ENCODE measurements around the gene LANCL2.

Gene LANCL2

DNA sequence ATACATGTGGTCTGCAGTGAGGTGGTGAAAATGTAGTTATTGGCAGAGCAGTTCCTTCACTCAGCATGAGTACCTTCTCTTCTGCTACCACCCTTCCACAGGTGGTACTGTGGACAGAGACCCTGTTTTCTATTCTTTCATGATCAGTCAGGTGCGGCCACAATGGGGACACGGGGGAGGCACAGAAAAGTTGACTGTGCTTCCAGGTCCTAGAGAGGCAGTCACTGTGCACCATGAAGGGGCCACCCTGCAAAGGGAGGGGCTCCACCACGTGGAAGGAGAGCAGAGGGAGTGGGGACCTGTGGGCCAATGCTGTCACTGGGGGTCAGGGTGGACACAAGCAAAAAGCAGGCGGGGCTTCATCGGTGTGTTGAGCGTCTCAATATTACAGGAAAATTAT lies 3.6 kb upstream of the LANCL2 start:
- in situ Hi-C loops (cut with MboI; ENCODE audit: low sequenced_read_pairs), result no loop called here

DNA sequence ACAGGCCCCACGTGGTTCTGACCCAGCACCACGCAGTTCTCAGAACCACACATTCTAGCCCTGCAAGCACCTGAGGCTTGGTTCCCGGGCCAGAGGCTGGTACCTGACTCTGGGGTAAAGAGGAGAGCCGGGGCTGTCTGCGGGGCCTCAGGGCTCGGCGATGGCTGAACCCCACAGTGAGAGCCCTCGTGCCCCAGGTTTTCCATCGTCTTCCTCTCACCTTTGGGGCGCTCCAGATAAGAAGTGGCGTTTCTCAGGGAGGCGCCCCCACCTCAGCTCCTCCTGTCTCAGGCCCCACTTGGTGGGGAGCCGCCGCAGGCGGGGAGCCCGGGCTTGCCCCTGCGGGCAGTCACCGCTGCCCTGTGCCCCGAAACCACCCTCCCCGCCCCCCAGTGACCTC lies 2.2 kb upstream of the LANCL2 start:
- in situ Hi-C loops (cut with MboI; ENCODE audit: low sequenced_read_pairs), result no loop called here

DNA sequence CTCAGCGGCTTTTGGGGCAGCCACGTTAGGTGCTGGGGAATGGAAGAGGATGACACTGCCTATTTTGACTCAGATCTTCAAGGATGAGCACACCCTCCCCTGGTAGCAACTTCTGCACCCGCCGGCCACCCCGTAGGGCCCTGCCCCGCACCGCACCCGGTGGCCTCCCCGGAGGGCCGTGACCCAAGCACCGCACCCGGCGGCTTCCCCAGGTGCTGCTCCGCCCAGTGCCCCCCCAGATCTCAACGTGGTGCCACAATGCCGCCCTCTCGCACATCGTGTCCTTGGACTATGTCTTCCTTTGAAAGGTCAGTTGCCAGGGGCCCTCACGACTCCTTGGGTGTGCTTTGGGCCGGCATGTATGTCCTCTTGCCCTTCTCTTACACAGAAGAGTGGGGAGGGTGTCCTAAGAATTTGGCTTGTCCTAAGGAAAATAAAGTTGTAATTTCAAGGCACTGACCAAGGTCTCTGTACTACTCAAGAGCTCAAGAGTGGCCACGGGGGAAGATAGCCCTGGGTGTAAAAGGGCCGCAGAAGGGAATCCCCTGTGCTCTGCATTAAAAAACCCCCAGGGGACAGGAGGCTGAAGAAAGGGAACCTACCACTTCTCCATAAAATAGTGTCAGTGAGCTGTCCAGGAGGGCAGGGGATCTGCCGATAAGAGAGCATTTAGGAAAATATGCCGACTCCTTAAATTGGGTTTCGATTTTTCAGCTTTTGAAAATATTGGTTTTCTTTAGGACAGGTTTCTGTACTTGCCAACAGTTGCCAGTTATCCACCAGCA lies 1.6 kb upstream of the LANCL2 start:
- in situ Hi-C loops (cut with MboI; ENCODE audit: low sequenced_read_pairs), result no loop called here

DNA sequence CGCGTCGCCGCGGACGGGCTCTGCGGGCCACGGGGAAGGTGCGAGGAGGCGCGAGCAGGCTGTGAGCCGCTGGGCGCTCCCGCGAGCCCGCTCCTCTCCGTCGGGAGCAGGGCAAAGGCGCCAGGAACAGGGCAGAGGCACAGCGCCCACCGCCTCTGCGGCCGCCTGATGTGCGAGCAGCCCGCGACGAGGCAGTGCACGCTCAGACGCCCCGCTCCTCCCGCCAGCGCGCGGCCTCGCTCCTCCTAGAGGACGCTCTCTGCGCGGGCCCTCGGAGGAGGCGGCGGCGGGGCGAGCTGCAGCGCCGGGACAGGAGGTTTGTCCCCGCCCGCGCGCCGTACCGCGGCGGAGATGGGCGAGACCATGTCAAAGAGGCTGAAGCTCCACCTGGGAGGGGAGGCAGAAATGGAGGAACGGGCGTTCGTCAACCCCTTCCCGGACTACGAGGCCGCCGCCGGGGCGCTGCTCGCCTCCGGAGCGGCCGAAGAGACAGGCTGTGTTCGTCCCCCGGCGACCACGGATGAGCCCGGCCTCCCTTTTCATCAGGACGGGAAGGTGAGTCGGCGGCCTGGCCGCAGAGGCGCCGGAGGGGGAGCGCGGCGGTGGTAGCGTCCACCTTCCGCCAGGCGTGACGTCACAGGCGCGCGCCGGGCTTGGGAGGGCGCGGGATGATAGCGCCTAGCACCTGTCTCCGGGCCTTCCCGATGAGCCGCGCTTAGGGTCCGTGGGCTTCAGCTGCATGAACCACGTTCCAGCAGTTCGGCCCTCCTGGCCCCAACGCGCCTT lies 731 bp downstream of the LANCL2 start:
- in situ Hi-C loops (cut with MboI; ENCODE audit: low sequenced_read_pairs), result no loop called here

DNA sequence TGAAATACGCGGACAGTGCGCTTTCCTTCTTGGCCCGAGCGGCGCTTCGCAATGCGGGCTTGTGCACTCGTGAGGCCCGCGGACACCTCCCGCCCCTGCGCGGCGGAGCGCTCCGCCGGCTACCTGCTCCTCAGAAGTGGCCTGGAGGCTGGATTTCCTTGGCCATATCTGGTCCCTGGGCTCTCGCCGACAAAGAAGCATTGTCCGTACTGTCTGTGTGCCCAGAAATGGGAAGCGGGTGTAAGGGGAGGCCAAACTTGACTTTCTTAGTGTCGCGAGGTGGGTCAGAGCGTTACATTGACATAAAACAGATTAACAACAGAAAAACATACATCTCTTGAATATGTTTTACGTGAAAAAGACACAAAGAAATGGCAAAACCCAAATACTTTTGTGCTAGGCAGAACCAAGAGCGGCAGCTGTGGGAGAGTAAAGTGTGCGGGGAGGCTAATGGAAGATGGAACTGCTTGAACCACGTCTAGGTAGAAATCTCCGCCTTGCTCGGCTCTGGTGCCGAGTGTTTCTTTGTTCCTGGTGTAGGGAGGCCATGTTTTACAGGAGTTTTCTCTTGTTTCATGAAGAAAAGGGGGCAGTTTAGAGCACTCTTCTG lies 1.4 kb downstream of the LANCL2 start:
- in situ Hi-C loops (cut with MboI; ENCODE audit: low sequenced_read_pairs), result no loop called here

DNA sequence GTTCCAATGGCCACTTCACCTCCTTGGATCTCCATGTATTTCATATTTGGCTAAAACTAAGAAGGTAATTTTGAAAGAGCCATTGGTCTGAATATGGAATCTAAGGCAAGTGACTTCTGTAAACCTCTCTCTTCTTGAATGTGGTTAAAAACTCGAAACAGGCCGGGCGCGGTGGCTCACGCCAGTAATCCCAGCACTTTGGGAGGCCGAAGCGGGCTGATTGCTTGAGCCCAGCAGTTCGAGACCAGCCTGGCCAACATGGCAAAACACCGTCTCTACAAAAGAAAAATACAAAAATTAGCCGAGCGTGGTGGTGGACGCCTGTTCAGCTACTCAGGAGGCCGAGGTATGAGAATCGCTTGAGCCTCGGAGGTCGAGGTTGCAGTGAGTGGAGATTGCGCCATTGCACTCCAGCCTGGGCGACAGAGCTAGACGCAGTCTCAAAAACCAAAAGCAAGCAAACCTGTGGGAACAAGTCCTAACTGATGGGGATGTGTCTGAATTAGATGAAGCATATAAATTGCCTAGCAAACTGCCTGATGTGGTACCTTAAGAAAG lies 2.2 kb downstream of the LANCL2 start:
- in situ Hi-C loops (cut with MboI; ENCODE audit: low sequenced_read_pairs), result no loop called here

DNA sequence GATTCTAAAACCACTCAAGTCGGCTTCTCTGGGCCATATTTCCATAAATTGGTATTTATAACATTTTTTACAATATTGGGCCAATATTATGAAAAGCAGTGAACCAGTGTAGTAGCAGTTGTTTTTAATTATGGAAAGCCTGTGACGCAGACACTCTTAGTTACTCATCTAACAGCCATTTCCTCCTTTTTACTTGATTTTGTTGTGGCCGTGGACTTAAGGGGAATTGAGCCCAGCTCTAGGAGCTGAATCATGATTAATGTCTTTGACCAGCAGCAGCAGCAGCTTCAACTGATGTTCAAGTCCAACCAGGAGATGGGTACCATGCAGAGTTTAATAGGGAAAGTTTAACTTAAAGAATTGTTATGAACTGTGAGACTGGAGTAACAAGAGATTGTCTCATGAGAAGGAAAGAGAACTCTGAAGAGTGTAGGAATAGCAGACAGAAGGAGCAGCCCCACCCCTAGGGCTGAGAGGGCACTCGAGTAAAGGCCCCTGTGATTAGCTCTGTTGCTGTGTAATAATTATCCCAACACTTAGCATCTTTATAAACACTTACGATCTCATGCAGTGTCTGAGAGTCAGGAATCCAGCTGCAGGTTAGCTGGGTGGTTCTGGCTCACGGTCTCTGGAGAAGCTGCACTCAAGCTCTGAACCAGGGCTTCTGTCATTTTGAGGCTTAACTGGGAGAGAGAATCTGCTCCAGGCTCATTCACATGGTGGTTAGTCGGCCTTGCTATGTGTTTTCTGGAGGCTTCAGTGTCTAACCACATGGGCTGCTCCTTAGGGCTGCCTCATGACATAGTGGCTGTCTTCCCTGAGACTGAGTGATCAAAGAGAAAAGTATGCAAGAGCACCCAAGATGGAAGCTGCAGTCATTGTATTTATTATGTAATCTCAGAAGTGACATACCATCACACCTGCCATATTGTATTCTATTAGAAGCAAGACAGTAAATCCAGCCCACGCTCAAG lies 4.6 kb downstream of the LANCL2 start:
- in situ Hi-C loops (cut with MboI; ENCODE audit: low sequenced_read_pairs), result no loop called here

DNA sequence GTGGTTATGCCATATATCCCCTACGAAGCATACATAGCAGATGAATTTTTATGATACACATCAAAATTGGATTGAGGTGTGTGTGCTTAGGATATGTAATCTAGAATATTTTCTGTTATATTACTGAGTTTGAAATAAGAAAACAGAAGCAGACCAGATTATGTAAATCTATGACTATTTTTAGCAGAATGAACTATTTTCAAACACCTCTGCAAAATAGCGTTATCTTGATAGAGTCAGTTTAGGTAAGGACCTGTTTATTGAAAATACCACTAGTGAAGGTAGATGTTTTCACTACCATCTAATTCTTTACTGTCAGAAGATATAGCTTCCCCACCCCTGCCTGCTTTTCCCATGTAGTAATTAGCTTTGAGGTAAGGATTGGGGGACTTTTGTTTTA lies 9.1 kb downstream of the LANCL2 start:
- in situ Hi-C loops (cut with MboI; ENCODE audit: low sequenced_read_pairs), result no loop called here

DNA sequence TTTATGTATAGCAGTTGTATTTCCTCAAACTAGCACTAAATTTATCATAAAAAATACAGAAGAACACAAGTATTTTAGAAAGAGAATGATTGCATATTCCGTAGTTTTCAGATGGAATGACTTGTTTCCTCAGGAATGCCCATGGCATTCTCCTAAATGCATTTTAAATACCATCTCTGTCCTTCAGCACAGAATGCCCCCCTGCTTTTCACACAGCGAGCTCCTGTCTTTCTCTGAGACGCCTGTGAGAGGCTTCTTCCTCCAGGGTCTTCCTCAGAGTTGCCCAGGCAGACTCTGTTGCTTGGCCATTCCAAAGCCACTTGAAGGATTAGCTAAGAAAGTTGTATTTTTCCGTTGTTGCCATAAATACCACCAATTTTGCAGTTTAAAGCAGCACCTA lies 10.1 kb downstream of the LANCL2 start:
- in situ Hi-C loops (cut with MboI; ENCODE audit: low sequenced_read_pairs), result no loop called here

DNA sequence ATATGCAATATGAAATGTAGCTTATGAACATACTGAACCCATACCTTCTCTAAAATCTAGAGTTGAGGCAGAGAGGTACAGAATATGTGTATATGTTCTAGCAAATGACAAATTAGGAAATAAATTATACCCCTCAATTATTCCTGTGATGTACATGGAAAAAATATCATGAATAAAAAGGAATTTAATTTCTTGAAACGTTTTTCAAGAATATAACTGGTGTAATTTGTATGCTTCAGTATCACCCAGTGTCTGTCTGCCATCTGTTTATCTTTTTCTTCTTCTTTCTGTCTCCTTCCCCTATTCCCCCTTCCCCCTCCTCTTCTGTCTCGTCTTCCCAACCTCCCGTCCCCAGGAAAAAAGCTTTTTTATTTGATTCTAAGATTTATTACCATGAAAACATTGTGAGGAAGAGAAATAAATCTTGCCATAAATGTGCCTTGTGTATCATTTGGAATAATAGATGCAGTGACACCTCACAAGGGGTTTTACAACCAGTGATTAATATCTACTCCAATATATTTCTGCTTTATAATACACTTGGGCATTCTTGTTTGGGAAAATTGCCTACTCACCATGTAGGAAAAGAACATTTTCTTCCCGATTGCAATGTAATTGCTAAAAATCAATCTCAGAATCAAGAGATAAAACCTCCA lies 12.2 kb downstream of the LANCL2 start:
- in situ Hi-C loops (cut with MboI; ENCODE audit: low sequenced_read_pairs), result no loop called here

DNA sequence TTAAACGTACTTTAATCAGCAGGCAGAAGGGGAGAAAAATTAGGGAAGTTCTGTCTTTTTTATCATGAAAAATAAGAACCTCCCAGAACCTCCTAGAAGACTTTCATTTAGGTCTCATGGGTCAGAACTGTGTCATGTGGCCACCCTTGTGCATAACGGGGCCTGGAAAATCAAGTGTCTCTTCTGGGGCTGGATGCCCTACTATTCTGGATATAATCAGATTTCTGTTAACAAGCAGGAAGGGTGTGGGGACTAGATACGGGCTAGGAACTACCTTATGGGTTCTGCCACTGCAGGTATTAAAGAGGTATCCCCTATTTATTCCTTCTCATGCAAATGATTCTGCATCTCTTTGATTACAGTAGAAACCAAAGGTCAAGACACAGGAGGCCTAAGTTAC lies 14.1 kb downstream of the LANCL2 start:
- in situ Hi-C loops (cut with MboI; ENCODE audit: low sequenced_read_pairs), result no loop called here

DNA sequence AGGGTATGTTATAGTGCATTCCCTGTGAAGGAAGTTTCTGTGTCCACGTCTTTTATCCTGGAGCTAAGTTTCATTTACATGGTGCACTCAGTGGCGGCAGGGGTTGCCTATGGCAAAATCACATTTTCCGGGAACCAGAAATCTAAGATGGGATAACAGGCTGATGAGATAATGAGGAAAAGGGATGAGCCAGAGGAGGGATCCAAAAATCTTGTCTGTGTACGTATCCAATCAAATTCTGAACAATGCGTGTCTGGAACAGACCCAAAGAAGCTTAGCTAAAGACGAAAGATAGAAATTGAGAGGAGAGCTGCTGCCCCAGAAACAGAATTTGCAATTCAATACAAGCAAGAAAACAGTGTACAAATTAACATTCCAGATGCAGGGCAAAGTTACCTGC lies 16.1 kb downstream of the LANCL2 start:
- in situ Hi-C loops (cut with MboI; ENCODE audit: low sequenced_read_pairs), result no loop called here

DNA sequence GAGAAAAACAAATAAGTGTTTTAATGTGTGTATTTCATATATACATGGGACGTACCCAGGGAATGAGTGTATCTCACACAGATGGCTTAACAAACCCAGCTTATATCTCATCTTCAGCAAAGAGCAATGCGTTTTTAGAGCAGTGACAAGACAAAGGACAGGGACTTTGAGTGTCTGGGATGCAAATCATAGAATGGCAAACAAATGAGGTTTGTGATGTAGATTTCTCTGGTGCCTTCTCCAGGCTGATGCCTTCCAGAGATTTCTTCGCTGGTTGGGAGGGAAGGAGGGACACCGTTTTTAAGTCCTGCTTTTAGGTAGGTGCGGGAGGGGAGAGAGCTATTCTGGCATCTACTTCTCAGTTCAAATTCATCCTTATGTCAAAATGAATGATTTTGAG lies 16.6 kb downstream of the LANCL2 start:
- in situ Hi-C loops (cut with MboI; ENCODE audit: low sequenced_read_pairs), result no loop called here

DNA sequence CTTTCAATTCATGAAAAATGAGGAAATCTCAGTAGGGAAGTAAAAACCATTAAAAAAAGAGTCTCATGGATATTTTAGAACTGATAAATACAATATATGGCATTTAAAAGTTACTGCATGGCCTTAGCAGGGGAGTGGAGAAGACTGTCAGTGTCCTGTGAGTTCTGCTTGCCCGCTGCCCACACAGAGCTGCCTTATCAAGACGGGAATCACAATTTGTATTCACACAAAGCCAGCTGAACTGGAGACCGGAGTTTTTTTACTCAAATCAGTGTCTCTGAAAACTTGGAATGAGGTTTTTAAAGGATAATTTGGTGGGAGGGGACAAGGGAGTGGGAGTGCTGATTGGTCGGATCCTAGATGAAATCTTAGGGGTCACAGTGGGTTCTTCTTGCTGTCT lies 17.1 kb downstream of the LANCL2 start:
- in situ Hi-C loops (cut with MboI; ENCODE audit: low sequenced_read_pairs), result no loop called here

DNA sequence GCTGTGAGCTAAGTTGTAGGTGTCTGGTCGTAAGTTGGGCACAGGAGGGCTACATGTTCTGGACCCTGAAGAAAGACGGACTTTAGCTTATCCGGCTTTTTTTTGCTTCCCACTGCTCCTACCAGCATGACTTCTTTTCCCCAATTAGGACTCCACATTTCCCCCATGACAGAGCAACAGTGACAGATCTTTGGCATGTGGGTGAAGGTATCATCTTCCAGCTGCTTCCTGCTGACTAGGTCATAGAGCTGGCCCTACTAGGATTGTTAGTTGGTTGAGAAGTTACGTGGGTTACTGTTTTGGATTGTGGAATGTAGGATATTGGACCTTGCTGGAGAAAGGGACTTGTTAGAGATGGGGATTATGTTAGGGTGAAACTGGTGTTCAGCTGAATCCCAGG lies 21.4 kb downstream of the LANCL2 start:
- in situ Hi-C loops (cut with MboI; ENCODE audit: low sequenced_read_pairs), result no loop called here

DNA sequence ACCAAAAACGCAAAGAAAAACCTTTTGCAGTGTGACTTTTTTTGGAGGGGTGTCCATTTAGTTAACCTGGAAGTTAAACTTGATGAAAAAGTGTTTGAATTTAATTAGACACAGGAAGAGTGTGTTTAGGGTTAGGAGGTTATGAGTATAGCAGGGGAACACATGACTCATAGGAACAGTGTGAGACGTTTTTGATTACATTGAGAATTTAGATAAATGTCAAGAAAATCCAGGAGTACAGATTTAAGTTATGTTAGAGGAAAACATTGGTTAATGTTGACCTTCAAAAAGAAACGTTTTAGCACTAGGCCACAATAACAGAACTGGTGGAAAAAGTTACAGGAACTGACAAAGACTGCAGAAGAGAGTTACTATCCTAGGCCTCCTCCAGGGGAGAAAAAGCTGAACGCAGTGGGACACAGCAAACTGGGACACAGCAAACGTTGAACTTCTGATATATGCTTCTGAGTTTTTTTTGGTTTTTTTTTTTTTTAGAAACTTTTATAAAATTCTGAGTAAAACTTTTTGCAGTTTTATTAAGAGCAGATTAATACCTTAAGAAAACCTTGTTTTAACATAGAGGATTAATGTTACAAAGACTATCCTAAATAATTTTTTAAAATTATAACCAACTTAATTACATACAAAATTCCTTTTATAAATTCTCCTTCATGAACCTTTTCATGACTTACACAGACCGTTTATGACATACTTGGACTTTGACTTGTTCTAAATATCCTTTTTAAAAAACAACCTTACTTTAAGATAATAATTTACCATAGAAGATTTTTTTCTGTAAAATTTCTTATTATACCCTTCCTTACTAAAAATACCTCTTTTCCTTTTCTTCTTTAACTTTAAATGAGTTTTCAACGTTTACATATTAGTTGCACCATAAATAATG lies 22.2 kb downstream of the LANCL2 start:
- in situ Hi-C loops (cut with MboI; ENCODE audit: low sequenced_read_pairs), result no loop called here

DNA sequence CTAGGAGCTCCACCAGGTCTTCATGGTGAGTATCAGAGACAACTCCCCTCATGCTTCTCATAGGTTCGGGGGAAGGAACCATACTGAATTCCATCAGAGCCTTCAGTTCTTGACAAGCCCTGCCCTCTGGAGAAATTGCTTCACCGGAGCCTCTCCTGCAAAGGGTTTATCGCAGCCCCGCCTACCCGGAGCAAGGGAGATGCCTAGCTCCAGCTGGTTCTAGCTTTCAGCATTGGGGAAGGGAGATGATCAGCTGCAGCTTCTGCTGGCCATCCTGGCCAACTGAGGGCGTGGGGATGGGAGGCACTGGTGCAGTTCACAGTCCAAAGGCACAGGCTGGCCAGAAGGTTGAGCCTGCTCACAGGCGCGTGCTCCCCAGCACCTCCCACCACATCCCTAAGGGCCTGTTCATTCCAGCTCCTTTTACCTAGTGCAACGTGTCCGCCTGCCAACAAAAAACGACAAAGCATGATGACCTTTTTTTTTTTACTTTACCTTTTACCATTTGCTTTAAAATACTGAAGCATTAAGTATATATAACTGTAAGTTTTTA lies 31.2 kb downstream of the LANCL2 start:
- in situ Hi-C loops (cut with MboI; ENCODE audit: low sequenced_read_pairs), result no loop called here

DNA sequence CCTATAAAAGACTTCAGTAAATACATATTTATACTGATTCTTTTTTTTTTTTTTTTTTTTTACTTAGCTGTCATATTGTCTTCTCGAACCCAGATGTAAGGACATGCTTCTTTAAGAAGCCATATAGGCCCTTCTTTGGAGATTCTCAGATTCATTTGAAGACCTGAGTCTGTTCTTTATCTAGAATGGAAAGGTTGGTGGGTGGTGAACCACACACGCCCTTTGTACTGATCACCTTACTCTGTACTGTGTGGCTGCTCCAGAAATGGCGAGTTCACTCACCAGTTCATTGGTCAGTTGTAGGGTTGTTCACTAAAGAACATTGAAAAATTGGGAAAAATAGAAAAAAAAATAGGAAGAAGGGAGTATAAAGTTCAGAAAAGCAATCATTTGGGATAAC lies 32.5 kb downstream of the LANCL2 start:
- in situ Hi-C loops (cut with MboI; ENCODE audit: low sequenced_read_pairs), result no loop called here

DNA sequence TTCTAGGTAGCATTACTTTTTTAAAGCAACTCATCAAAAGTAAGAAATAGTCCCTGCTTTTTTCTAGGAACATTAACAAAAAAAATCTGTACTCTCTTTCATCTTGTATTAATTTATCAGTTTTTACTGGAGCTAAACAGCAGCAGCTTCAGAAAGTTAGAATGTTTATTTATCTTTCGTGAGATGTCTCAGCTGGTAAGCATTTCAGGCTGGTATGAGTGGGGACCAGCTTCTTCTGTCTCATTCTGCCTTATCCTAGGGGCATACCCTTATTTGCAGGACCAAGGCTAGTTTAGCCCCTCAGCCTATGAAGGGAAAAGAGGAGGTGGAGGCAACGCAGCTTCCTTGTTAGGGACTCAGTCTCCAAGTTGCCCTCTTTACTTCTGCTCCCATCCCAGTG lies 35.1 kb downstream of the LANCL2 start:
- in situ Hi-C loops (cut with MboI; ENCODE audit: low sequenced_read_pairs), result no loop called here

Measured in HL-60/S4 treated with retinoic acid at 250 ng/mL for 4 days and 3 days (cell line).